Fibroblast of lung (primary cell): ENCODE results near the gene ZNF821. TPM values are rescaled to one million over a fixed set of nuclear protein-coding genes. Genes with fewer than 3 reads are reported as not detected.

ENCODE experiments used
- DNase-seq, 2 donors: peaks; one replicate each; pipeline versions ENCODE4 v3.0.0 to v3.0.0-alpha.2; 2010; ENCODE audit warnings: low read depth in 2 of 2
- H2AFZ ChIP-seq: 2 replicates; pipeline ENCODE4 v1.5.1; 2012; ENCODE audit warnings: low read length, control low read depth, inconsistent platforms
- H3K27ac ChIP-seq: 2 replicates; pipeline ENCODE4 v1.5.1; 2011; ENCODE audit warnings: low read length, control low read depth; ENCODE audit not compliant: insufficient read depth
- H3K27me3 ChIP-seq: 2 replicates; pipeline ENCODE4 v1.5.1; 2011; ENCODE audit warnings: mild to moderate bottlenecking, low read length; ENCODE audit not compliant: control insufficient read depth, insufficient read depth
- H3K36me3 ChIP-seq: 2 replicates; pipeline ENCODE4 v1.5.1; 2011; ENCODE audit warnings: low read length; ENCODE audit not compliant: control insufficient read depth, insufficient read depth
- H3K4me1 ChIP-seq: 2 replicates; pipeline ENCODE4 v1.5.1; 2011; ENCODE audit warnings: low read length; ENCODE audit not compliant: control insufficient read depth, insufficient read depth; ENCODE audit errors: extremely low read depth
- H3K4me2 ChIP-seq: 2 replicates; pipeline ENCODE4 v1.5.1; 2011; ENCODE audit warnings: low read length, control low read depth; ENCODE audit not compliant: insufficient read depth; ENCODE audit errors: extremely low read depth
- H3K4me3 ChIP-seq, 4 experiments: fragments of 200-600 bp in 1 of 4; sonication (generic) in 1 of 4; replicated peaks in 1 of 4; 2 replicates each; pipeline ENCODE4 v1.5.1; 2011 to 2016; ENCODE audit warnings: low read length in 4 of 4, low read depth in 3 of 4, mild to moderate bottlenecking in 3 of 4, control low read depth in 2 of 4, inconsistent platforms in 1 of 4, mixed read lengths in 1 of 4; ENCODE audit not compliant: insufficient read depth in 1 of 4; ENCODE audit errors: control extremely low read depth in 1 of 4
- H3K79me2 ChIP-seq: 2 replicates; pipeline ENCODE4 v1.5.1; 2012; ENCODE audit warnings: mild to moderate bottlenecking, low read length, inconsistent platforms; ENCODE audit not compliant: control insufficient read depth, insufficient read depth
- H3K9ac ChIP-seq: 2 replicates; pipeline ENCODE4 v1.5.1; 2011; ENCODE audit warnings: mild to moderate bottlenecking, low read length, control low read depth; ENCODE audit not compliant: insufficient read depth
- H3K9me3 ChIP-seq: 2 replicates; pipeline ENCODE4 v1.5.1; 2012; ENCODE audit warnings: low read depth, low read length; ENCODE audit not compliant: control insufficient read depth, insufficient read depth
- H4K20me1 ChIP-seq: 2 replicates; pipeline ENCODE4 v1.5.1; 2011; ENCODE audit warnings: low read length; ENCODE audit not compliant: control insufficient read depth, insufficient read depth; ENCODE audit errors: extremely low read depth
- CTCF ChIP-seq, 2 donors: IDR thresholded peaks in 1 of 2; conservative IDR thresholded peaks in 1 of 2; 1 replicate in 1 of 2; 2 replicates in 1 of 2; pipeline ENCODE4 v1.5.1; 2011 to 2012; ENCODE audit warnings: low read length in 2 of 2, control low read depth in 1 of 2, inconsistent platforms in 1 of 2, low read depth in 1 of 2, mild to moderate bottlenecking in 1 of 2
- EZH2 ChIP-seq: IDR thresholded peaks from 2 replicates; pipeline ENCODE4 v1.5.1; 2012; ENCODE audit warnings: low read length, control low read depth, mild to moderate bottlenecking; ENCODE audit errors: missing control alignments
- polyA plus RNA-seq, 2 donors: library from polyadenylated mRNA; depleted of rRNA in 1 of 2; stranded (reverse) in 1 of 2; unstranded in 1 of 2; fragments of >200 nt; gene quantifications; 2 replicates each; pipeline ENCODE4 v1.2.1, GENCODE V29; 2011 to 2012; ENCODE audit warnings: missing spikeins in 1 of 2
- total RNA-seq: library from RNA; depleted of rRNA; stranded (reverse); fragments of >200 nt; gene quantifications from 2 replicates; pipeline ENCODE4 v1.2.1, GENCODE V29; 2014

ZNF821 gene
- total and polyA plus RNA-seq, 2 donors (not counting 1 experiment from before 2014, with no cell fraction given), result 5.8 to 5.9 TPM

DNA sequence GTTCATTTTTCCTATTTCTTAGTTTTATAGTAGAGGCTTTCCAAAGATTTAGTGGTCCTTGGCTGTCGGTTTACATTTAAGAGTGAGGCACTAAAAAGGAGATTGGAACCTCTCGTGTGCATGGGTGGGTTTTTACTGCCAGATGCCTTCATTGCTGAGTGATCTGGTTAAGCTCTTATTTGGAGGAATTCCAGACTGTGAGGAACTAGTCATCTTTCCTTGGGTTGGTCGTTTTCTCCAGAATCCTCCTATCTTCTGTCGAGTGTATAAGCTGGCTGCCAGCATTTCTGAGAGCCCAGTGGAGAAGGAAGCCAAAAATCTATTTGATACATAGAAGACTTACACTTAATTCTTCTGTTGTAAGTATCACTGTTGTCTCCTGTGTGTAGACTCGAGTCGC is 33.9 kb upstream of the ZNF821 start:
- no peak overlapping the region for H2AFZ ChIP-seq
- no peak overlapping the region for H3K4me3 ChIP-seq
- TF ChIP-seq EZH2 (no peak), CTCF (conservative IDR thresholded peaks at IDR 0.05 in 1 of 2, IDR thresholded peaks at IDR 0.05 in 1 of 2; ENCODE audit: low read depth in 1 of 2, low read length in 2 of 2) (no peak)
- H3K9ac ChIP-seq, result no peak overlapping the region
- H3K4me2 ChIP-seq, result peak overlapping the region; percentile 15
- H3K27me3 ChIP-seq, result no peaks in the 10 kb centered on the region
- peak; percentile 26 to 78 for DNase-seq
- no peaks in the 10 kb centered on the region for H4K20me1 ChIP-seq
- H3K79me2 ChIP-seq, result peaks cover 71% of the 10 kb centered on the region
- no peaks in the 10 kb centered on the region for H3K9me3 ChIP-seq
- H3K36me3 ChIP-seq, result peaks cover 20% of the 10 kb centered on the region
- H3K27ac ChIP-seq, result no peak overlapping the region
- peaks cover 3% of the 10 kb centered on the region for H3K4me1 ChIP-seq

GRCh38 chr16:71916397-71916920 is 32.5 kb upstream of the ZNF821 start:
- Histone ChIP-seq H2AFZ (no peak overlapping the region), H4K20me1 (no peaks in the 10 kb centered on the region), H3K79me2 (peaks cover 81% of the 10 kb centered on the region), H3K9ac (no peak overlapping the region), H3K27ac (no peak overlapping the region), H3K4me2 (peak overlapping the region; percentile 23), H3K27me3 (no peaks in the 10 kb centered on the region), H3K36me3 (peaks cover 16% of the 10 kb centered on the region), H3K9me3 (no peaks in the 10 kb centered on the region), H3K4me1 (peaks cover 3% of the 10 kb centered on the region), H3K4me3 (no peak overlapping the region)
- peak; percentile 19 to 58 for DNase-seq
- TF ChIP-seq EZH2 (no peak), CTCF (conservative IDR thresholded peaks at IDR 0.05 in 1 of 2, IDR thresholded peaks at IDR 0.05 in 1 of 2; ENCODE audit: low read depth in 1 of 2, low read length in 2 of 2) (no peak)

DNA sequence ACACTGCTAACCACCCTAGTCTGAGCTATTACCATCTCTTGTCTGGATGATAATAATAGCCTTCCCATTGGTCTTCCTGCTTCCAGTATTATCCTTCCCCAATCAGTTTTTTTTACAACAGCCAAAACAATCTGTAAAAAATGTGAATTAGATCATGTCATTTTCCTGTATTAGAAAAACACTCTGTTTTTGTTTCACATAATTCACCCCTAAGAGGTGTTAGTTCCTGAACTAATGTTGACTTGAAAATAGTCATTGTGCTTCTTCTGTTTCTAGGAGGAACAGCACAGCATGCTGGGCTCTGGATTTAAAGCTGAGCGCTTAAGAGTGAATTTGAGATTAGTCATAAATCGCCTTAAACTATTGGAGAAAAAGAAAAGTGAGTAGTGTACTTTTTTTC is 31.4 kb upstream of the ZNF821 start:
- TF ChIP-seq EZH2 (no peak), CTCF (conservative IDR thresholded peaks at IDR 0.05 in 1 of 2, IDR thresholded peaks at IDR 0.05 in 1 of 2; ENCODE audit: low read depth in 1 of 2, low read length in 2 of 2) (no peak)
- Histone ChIP-seq H3K4me2 (no peak overlapping the region), H3K4me1 (peaks cover 3% of the 10 kb centered on the region), H3K9me3 (no peaks in the 10 kb centered on the region), H3K4me3 (no peak overlapping the region), H3K9ac (no peak overlapping the region), H4K20me1 (no peaks in the 10 kb centered on the region), H3K27me3 (no peaks in the 10 kb centered on the region), H3K79me2 (peaks cover 87% of the 10 kb centered on the region), H2AFZ (no peak overlapping the region), H3K27ac (no peak overlapping the region), H3K36me3 (peaks cover 14% of the 10 kb centered on the region)
- no peak for DNase-seq
